Measurements from ENCODE around the gene ID4.

Gene ID4

DNA sequence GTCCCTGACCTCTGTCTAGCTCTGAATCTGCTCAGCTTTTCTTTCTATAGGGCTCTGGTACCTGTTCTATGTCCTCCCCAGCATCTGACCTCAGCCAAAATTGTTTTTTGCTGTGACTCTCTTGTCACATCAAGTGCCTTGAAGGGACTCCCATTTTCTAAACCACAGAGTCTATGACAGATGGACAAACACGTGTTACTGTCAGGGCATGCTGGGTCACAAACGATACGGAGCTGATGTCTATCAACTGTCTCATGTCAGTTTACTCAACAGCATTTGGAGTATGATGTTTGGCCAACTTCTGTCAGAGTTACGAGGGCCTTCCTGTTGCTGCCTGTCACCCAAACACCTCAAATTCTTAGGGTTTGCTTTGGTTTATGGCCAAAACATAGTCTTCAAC, 20.5 kb downstream of the ID4 start:
- DNase-seq (ENCODE audit: low read depth in 3 of 3), result no peak

- no peak for DNase-seq (ENCODE audit: low read depth in 3 of 3)
These were observed 23.2 kb downstream of the ID4 start for GRCh38 chr6:19860235-19860877.

DNA sequence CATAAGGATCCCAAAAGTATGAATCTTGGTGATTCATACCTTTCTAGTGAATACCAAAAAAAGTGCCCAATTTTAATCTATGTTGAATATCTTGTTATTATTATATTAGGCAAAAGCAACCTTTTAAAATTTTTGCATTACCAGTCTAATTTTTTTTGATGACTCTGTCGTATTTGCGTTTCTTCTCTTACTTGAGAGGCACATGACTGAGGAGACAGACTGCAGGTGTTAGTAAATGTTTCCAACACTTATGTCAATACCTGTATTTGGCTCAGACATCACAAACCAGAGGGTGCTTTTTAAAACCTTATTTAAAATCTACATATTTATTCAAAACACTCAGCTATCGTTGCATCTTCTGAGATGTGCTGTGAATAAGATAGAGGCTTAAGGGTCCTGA, 27.1 kb downstream of the ID4 start:
- no peak for DNase-seq (ENCODE audit: low read depth in 3 of 3)

- no peak for DNase-seq (ENCODE audit: low read depth in 3 of 3)
These were observed 28.0 kb downstream of the ID4 start for GRCh38 chr6:19865178-19865577.

GRCh38 chr6:19866173-19866984, 29.2 kb downstream of the ID4 start:
- no peak for DNase-seq (ENCODE audit: low read depth in 3 of 3)

GRCh38 chr6:19866985-19867627, 29.9 kb downstream of the ID4 start:
- no peak for DNase-seq (ENCODE audit: low read depth in 3 of 3)

DNA sequence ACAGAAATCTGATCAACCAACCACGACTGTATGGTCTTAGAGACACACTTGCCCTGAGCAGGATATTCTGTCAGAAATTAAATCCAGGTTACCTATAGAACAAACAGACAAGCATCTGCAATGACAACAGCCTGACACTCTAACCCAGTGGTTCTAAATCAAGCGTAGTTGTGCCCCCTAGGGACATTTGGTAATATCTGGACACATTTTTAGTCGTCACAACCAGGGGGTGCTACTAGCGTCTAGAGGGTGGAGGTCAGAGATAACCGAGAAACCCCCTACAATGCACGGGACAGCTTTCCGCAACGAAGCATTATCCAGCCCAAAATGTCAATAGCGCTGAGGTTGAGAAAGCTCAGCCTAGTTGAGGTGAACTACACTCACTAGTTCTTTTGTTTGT, 32.3 kb downstream of the ID4 start:
- DNase-seq (ENCODE audit: low read depth in 3 of 3), result no peak

- DNase-seq (ENCODE audit: low read depth in 3 of 3), result no peak
These were observed 33.2 kb downstream of the ID4 start for GRCh38 chr6:19870322-19870721.

GRCh38 chr6:19873031-19873430, 35.9 kb downstream of the ID4 start:
- DNase-seq (ENCODE audit: low read depth in 3 of 3), result no peak

DNA sequence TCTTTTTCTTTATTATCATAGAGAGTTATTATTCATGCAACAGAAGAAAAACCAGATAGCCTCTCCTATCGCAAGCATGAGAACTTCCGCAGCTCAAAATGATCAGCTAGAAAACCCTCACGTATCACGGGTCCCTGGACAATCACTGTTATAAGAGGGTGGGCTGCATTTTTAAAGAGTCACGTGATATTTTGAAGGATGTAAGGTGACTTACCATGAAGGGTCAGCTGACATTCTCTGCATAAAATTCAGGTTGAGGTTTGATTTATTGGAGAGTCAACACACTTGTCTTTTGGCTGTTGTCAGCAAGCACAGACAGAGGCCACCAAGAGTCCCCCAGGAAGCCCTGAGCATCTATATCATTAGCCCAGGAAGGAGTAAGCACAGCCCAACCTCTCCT, 39.5 kb downstream of the ID4 start:
- DNase-seq (ENCODE audit: low read depth in 3 of 3), result no peak

DNA sequence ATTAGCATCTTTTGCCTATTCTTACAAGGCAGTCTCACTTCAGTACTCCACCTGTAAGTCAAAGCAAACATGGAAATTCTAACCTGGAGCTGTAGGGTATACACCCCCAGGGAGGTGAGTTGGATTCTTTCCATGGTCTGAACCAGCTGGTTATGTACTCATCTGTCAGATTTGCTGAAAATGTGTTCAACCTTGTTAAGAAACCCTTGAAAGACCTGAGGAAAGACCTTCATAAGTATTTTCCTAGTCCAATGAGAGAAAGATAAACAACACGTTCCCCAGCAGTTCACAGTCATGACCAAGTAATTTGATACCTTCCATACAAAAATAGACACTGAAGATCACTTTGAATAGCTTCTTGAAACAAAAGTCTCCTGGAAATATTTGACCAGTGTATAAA, 42.5 kb downstream of the ID4 start:
- DNase-seq (ENCODE audit: low read depth in 3 of 3), result no peak

- no peak for DNase-seq (ENCODE audit: low read depth in 3 of 3)
These were observed 42.9 kb downstream of the ID4 start for GRCh38 chr6:19880066-19880465.

DNA sequence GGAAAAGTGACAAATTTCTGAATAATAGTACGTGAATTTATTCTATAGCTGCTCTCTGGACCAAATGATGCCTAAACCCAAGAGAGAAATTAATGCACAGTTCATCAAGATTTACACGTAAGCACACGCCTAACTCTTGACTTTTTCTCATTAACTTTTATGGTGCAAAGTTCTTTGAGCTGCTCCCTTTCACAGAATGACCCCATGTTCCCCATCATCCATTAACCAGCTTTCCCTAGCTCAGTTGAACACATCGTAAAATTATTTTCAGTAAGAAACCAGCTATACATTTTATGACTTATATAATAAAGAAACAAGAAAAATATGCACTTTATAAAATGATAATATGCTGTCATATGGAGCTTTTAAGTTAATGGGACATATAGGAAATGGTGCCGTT, 54.3 kb downstream of the ID4 start:
- no peak for DNase-seq (ENCODE audit: low read depth in 3 of 3)
